IPS-15b (cell line): ENCODE measurements around the gene MTAP.

Source experiments
- H3K27me3 ChIP-seq: one replicate; pipeline ENCODE4 v1.6.1; 2013; ENCODE audit warnings: low read length; ENCODE audit not compliant: control insufficient read depth, insufficient read depth
- H3K36me3 ChIP-seq: one replicate; pipeline ENCODE4 v1.6.1; 2013; ENCODE audit warnings: low read length; ENCODE audit not compliant: control insufficient read depth, insufficient read depth
- H3K4me1 ChIP-seq: one replicate; pipeline ENCODE4 v1.6.1; 2013; ENCODE audit warnings: mild to moderate bottlenecking, low read length; ENCODE audit not compliant: control insufficient read depth, insufficient read depth
- H3K4me3 ChIP-seq: one replicate; pipeline ENCODE4 v1.5.1; 2013; ENCODE audit warnings: low read depth, low read length
- H3K9ac ChIP-seq: one replicate; pipeline ENCODE4 v1.6.1; 2013; ENCODE audit warnings: low read depth, mild to moderate bottlenecking, low read length
- H3K9me3 ChIP-seq: one replicate; pipeline ENCODE4 v1.6.1; 2013; ENCODE audit warnings: mild to moderate bottlenecking, low read length; ENCODE audit not compliant: control insufficient read depth, insufficient read depth

MTAP gene

GRCh38 chr9:21982391-21982790 is 180.0 kb downstream of the MTAP start:
- Histone ChIP-seq H3K9me3 (no peaks in the 10 kb centered on the region), H3K36me3 (no peaks in the 10 kb centered on the region), H3K9ac (no peak overlapping the region), H3K4me1 (no peaks in the 10 kb centered on the region), H3K27me3 (peaks cover 95% of the 10 kb centered on the region), H3K4me3 (no peak overlapping the region)

GRCh38 chr9:21982861-21983560 is 180.6 kb downstream of the MTAP start:
- Histone ChIP-seq H3K36me3 (no peaks in the 10 kb centered on the region), H3K9me3 (no peaks in the 10 kb centered on the region), H3K4me1 (no peaks in the 10 kb centered on the region), H3K27me3 (peaks cover 95% of the 10 kb centered on the region), H3K9ac (no peak overlapping the region), H3K4me3 (no peak overlapping the region)

GRCh38 chr9:21983561-21983935 is 181.1 kb downstream of the MTAP start:
- Histone ChIP-seq H3K9ac (no peak overlapping the region), H3K9me3 (no peaks in the 10 kb centered on the region), H3K27me3 (peaks cover 95% of the 10 kb centered on the region), H3K36me3 (no peaks in the 10 kb centered on the region), H3K4me3 (no peak overlapping the region), H3K4me1 (no peaks in the 10 kb centered on the region)

- Histone ChIP-seq H3K4me1 (no peaks in the 10 kb centered on the region), H3K27me3 (peaks cover 95% of the 10 kb centered on the region), H3K4me3 (no peak overlapping the region), H3K9me3 (no peaks in the 10 kb centered on the region), H3K9ac (no peak overlapping the region), H3K36me3 (no peaks in the 10 kb centered on the region)
These were observed 181.7 kb downstream of the MTAP start for GRCh38 chr9:21984101-21984500.

- H3K9ac ChIP-seq: no peak overlapping the region
- no peak overlapping the region for H3K4me3 ChIP-seq
- H3K4me1 ChIP-seq: peaks cover 2% of the 10 kb centered on the region
These were observed 183.7 kb downstream of the MTAP start for GRCh38 chr9:21985964-21986667.

More at GRCh38 chr9:21985964-21986667, 183.7 kb downstream of the MTAP start:
- Histone ChIP-seq H3K9me3 (no peaks in the 10 kb centered on the region), H3K36me3 (no peaks in the 10 kb centered on the region), H3K27me3 (peaks cover 100% of the 10 kb centered on the region)
